Lower leg skin (tissue), 4 donors: ENCODE data around the gene GATAD2B. TPM values are rescaled to one million over a fixed set of nuclear protein-coding genes. Genes with fewer than 3 reads are reported as not detected.

Experiments
- DNase-seq, 2 donors: peaks; one replicate each; pipeline ENCODE4 v3.0.0-alpha.2; 2019; ENCODE audit warnings: low spot score in 2 of 2
- H3K4me3 ChIP-seq: fragments of 200-600 bp; sonication (generic); 2 replicates; pipeline ENCODE4 v1.5.1; 2017; ENCODE audit warnings: mild to moderate bottlenecking, low read depth; ENCODE audit not compliant: poor library complexity, severe bottlenecking
- CTCF ChIP-seq, 3 donors: fragments of 450-650 bp; IDR thresholded peaks; one replicate each; pipeline ENCODE4 v1.5.1; 2016; ENCODE audit warnings: antibody characterized with exemption in 3 of 3, mild to moderate bottlenecking in 3 of 3, moderate library complexity in 2 of 3
- POLR2A ChIP-seq, 2 donors: fragments of 450-650 bp; IDR thresholded peaks; one replicate each; pipeline ENCODE4 v1.6.1; 2016 to 2017; ENCODE audit warnings: antibody characterized with exemption in 2 of 2, mild to moderate bottlenecking in 1 of 2, moderate library complexity in 1 of 2
- WGBS, 2 donors: methylation state at CpG; one replicate each; pipeline ENCODE4 v1.1.5; 2018; 5-methylcytosine and 5-hydroxymethylcytosine counted together
- intact Hi-C: fragments of 100-400 bp; cut with DNase I; formaldehyde crosslinking; loops from one replicate; pipeline ENCODE4 v1.15.0; 2023; ENCODE audit warnings: low total_unique reads
- total RNA-seq, 4 donors: library from RNA; depleted of rRNA; stranded (reverse); fragments of >200 nt; gene quantifications; one replicate each; pipeline ENCODE4 v1.1.0, GENCODE V29; 2016

The GATAD2B gene
- total RNA-seq, 4 donors from 2014 or later = 24.1 to 49.3 (median 29.3) TPM

- DNase-seq = no peak
- H3K4me3 ChIP-seq = peak overlapping the region; percentile 91
- WGBS, 2 donors = 19 to 33% methylated on average over 12 of the region's 12 CpGs
- intact Hi-C loops = no loop called here
- TF ChIP-seq CTCF (IDR thresholded peaks at IDR 0.05) = no peak
- no peak for TF ChIP-seq POLR2A (IDR thresholded peaks at IDR 0.05)
Measured at GRCh38 chr1:153945131-153945794, 22.5 kb upstream of the GATAD2B start.

- no peak for DNase-seq
- intact Hi-C loops = no loop called here
- no peak overlapping the region for H3K4me3 ChIP-seq
- no peak for TF ChIP-seq CTCF (IDR thresholded peaks at IDR 0.05)
- TF ChIP-seq POLR2A (IDR thresholded peaks at IDR 0.05) = no peak
- WGBS, 2 donors = 58 to 59% methylated on average over 3 of the region's 3 CpGs
Measured at GRCh38 chr1:153944827-153945117, 22.0 kb upstream of the GATAD2B start.

GRCh38 chr1:153944005-153944826, 21.4 kb upstream of the GATAD2B start:
- TF ChIP-seq CTCF (IDR thresholded peaks at IDR 0.05) (no peak), POLR2A (IDR thresholded peaks at IDR 0.05) (no peak)
- no peak for DNase-seq
- intact Hi-C loops = no loop called here
- H3K4me3 ChIP-seq = no peak overlapping the region
- WGBS, 2 donors = 70 to 78% methylated on average over 15 of the region's 15 CpGs

GRCh38 chr1:153942766-153943549, 20.2 kb upstream of the GATAD2B start:
- intact Hi-C loops = no loop called here
- 87 to 89% methylated on average over 9 to 11 of the region's 11 CpGs for WGBS, 2 donors
- no peak for TF ChIP-seq POLR2A (IDR thresholded peaks at IDR 0.05)
- no peak for TF ChIP-seq CTCF (IDR thresholded peaks at IDR 0.05)
- DNase-seq = no peak
- H3K4me3 ChIP-seq = no peak overlapping the region

GRCh38 chr1:153941826-153942725, 19.3 kb upstream of the GATAD2B start:
- WGBS, 2 donors = 93 to 94% methylated on average over 30 to 34 of the region's 34 CpGs
- intact Hi-C loops = no loop called here
- no peak overlapping the region for H3K4me3 ChIP-seq
- TF ChIP-seq CTCF (IDR thresholded peaks at IDR 0.05) (no peak), POLR2A (IDR thresholded peaks at IDR 0.05) (no peak)
- no peak for DNase-seq
